Measurements from ENCODE around the gene PIK3R5.

DNA sequence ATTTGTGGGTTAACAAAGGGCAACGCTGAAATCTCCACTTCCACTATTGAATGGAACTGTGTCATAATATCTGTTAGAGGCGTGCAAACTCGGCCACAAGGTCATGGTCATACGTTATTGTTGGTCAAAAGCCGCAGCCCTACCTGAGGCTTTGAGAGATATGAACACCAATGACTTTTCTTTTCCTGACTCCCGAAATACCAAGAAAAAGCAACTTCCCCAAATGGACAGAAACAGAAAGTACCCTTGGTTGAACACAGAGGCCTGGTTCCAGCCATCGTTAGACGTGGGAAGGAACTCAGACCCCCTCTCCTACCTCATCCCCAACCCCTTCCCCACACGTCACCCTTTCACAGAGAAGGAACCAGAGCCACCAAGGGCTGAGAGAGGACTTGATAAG lies 1.4 kb upstream of the PIK3R5 start:
- TF ChIP-seq, protein P1, sequence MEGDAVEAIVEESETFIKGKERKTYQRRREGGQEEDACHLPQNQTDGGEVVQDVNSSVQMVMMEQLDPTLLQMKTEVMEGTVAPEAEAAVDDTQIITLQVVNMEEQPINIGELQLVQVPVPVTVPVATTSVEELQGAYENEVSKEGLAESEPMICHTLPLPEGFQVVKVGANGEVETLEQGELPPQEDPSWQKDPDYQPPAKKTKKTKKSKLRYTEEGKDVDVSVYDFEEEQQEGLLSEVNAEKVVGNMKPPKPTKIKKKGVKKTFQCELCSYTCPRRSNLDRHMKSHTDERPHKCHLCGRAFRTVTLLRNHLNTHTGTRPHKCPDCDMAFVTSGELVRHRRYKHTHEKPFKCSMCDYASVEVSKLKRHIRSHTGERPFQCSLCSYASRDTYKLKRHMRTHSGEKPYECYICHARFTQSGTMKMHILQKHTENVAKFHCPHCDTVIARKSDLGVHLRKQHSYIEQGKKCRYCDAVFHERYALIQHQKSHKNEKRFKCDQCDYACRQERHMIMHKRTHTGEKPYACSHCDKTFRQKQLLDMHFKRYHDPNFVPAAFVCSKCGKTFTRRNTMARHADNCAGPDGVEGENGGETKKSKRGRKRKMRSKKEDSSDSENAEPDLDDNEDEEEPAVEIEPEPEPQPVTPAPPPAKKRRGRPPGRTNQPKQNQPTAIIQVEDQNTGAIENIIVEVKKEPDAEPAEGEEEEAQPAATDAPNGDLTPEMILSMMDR (IDR thresholded peaks at IDR 0.05; ENCODE audit: borderline replicate concordance, extremely low read depth, low read length, poor library complexity, severe bottlenecking): no peak
- no peak for TF ChIP-seq EZH2 (IDR thresholded peaks at IDR 0.05; ENCODE audit: borderline replicate concordance, low read depth, low read length, severe bottlenecking)

All from DND-41 (cell line).